ENCODE measurements around the gene KAZN.

Gene KAZN

GRCh38 chr1:15096293-15096692 lies 497.8 kb downstream of the KAZN start:
- TF ChIP-seq CTCF (IDR thresholded peaks at IDR 0.05; ENCODE audit: borderline replicate concordance, insufficient read depth, low read depth, low read length) = no peak

GRCh38 chr1:15098176-15099125 lies 500.0 kb downstream of the KAZN start:
- no peak for TF ChIP-seq CTCF (IDR thresholded peaks at IDR 0.05; ENCODE audit: borderline replicate concordance, insufficient read depth, low read depth, low read length)
- no peak overlapping the region for H3K4me3 ChIP-seq (ENCODE audit: low read depth, low read length)

More at GRCh38 chr1:15096293-15096692, 497.8 kb downstream of the KAZN start:
- H3K4me3 ChIP-seq (ENCODE audit: low read depth, low read length) = no peak overlapping the region

- no peak for TF ChIP-seq CTCF (IDR thresholded peaks at IDR 0.05; ENCODE audit: borderline replicate concordance, insufficient read depth, low read depth, low read length)
- H3K4me3 ChIP-seq (ENCODE audit: low read depth, low read length) = no peak overlapping the region
Observed at GRCh38 chr1:15099441-15100120, 501.1 kb downstream of the KAZN start.

- H3K4me3 ChIP-seq (ENCODE audit: low read depth, low read length) = no peak overlapping the region
- peak; percentile 91 for TF ChIP-seq CTCF (IDR thresholded peaks at IDR 0.05; ENCODE audit: borderline replicate concordance, insufficient read depth, low read depth, low read length)
Observed at GRCh38 chr1:15100121-15100879, 501.8 kb downstream of the KAZN start.

GRCh38 chr1:15100880-15101760 lies 502.6 kb downstream of the KAZN start:
- TF ChIP-seq CTCF (IDR thresholded peaks at IDR 0.05; ENCODE audit: borderline replicate concordance, insufficient read depth, low read depth, low read length) = no peak
- H3K4me3 ChIP-seq (ENCODE audit: low read depth, low read length) = no peak overlapping the region

GRCh38 chr1:15101801-15102200 lies 503.3 kb downstream of the KAZN start:
- no peak overlapping the region for H3K4me3 ChIP-seq (ENCODE audit: low read depth, low read length)
- no peak for TF ChIP-seq CTCF (IDR thresholded peaks at IDR 0.05; ENCODE audit: borderline replicate concordance, insufficient read depth, low read depth, low read length)
